Progenitor cell of endocrine pancreas (in vitro differentiated cells): ENCODE results near the gene HBM. TPM values are rescaled to one million over a fixed set of nuclear protein-coding genes. Genes with fewer than 3 reads are reported as not detected.
A peak's percentile ranks its signal among the peaks of the same experiment; 100 is the strongest.

Source experiments
- DNase-seq: peaks from one replicate; pipeline ENCODE4 v3.0.0; 2021; ENCODE audit warnings: low spot score; ENCODE audit not compliant: unreplicated experiment
- H3K27ac Mint-ChIP-seq: 2 replicates; pipeline ENCODE4 v1.8.0; 2021; ENCODE audit warnings: mild to moderate bottlenecking, moderate library complexity, mixed read lengths
- H3K27me3 Mint-ChIP-seq: 2 replicates; pipeline ENCODE4 v1.8.0; 2021; ENCODE audit warnings: mixed read lengths
- H3K36me3 Mint-ChIP-seq: 2 replicates; pipeline ENCODE4 v1.8.0; 2022; ENCODE audit warnings: mixed read lengths; ENCODE audit not compliant: insufficient read depth
- H3K4me1 Mint-ChIP-seq: 2 replicates; pipeline ENCODE4 v1.8.0; 2021; ENCODE audit warnings: low read depth, mixed read lengths
- H3K4me3 Mint-ChIP-seq: 2 replicates; pipeline ENCODE4 v1.8.0; 2021; ENCODE audit warnings: low read depth, mild to moderate bottlenecking, moderate library complexity, mixed read lengths
- H3K9me3 Mint-ChIP-seq: 2 replicates; pipeline ENCODE4 v1.8.0; 2021; ENCODE audit warnings: low read depth, mixed read lengths
- total RNA-seq: library from RNA; stranded (reverse); gene quantifications from 2 replicates; pipeline ENCODE4 v1.2.1, GENCODE V29; 2021
- TF ChIP-seq, protein P1 (sequence below): fragments of 200-600 bp; sonication (generic); IDR thresholded peaks from one replicate; pipeline ENCODE4 v1.5.0; 2021; ENCODE audit warnings: antibody characterized with exemption, mild to moderate bottlenecking; ENCODE audit not compliant: unreplicated experiment

The HBM gene
- total RNA-seq, 1 donor from 2014 or later = not detected

DNA sequence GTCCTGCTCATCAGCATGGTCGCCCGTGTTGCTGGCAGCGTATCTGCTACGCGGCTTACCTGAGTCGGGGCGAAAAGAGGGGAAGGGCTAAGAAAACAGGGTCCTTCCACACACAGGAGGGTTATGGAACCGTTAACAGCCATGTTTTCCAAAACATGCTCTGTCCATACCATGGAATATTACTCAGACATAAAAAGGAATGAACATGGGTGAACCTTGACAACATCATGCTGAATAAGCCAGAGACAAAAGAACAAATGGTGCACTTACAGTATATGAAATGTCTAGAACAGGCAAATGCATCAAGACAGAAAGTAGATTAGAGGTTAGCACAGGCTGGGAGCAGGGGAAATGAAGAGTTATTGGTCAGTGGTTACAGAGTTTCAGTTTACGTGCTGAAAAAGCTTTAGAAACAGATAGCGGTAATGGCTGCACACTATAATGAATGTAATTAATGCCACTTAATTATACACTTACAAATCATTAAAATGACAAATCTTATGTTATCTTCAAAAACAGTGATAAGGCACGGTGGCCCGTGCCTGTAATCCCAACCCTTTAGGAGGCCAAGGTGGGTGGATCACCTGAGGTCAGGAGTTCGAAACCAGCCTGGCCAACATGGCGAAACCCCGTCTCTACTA lies 35.1 kb upstream of the HBM start:
- TF ChIP-seq, protein P1, sequence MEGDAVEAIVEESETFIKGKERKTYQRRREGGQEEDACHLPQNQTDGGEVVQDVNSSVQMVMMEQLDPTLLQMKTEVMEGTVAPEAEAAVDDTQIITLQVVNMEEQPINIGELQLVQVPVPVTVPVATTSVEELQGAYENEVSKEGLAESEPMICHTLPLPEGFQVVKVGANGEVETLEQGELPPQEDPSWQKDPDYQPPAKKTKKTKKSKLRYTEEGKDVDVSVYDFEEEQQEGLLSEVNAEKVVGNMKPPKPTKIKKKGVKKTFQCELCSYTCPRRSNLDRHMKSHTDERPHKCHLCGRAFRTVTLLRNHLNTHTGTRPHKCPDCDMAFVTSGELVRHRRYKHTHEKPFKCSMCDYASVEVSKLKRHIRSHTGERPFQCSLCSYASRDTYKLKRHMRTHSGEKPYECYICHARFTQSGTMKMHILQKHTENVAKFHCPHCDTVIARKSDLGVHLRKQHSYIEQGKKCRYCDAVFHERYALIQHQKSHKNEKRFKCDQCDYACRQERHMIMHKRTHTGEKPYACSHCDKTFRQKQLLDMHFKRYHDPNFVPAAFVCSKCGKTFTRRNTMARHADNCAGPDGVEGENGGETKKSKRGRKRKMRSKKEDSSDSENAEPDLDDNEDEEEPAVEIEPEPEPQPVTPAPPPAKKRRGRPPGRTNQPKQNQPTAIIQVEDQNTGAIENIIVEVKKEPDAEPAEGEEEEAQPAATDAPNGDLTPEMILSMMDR = no peak
- H3K27me3 Mint-ChIP-seq = no peaks in the 10 kb centered on the region

GRCh38 chr16:132120-132519 lies 33.7 kb upstream of the HBM start:
- Mint-ChIP-seq H3K9me3 (no peaks in the 10 kb centered on the region), H3K4me1 (no peaks in the 10 kb centered on the region), H3K27ac (peak overlapping the region; percentile 11), H3K27me3 (no peaks in the 10 kb centered on the region), H3K4me3 (no peak overlapping the region), H3K36me3 (peaks cover 8% of the 10 kb centered on the region)
- TF ChIP-seq, protein P1 = no peak
- DNase-seq = no peak

More for the DNA sequence above, 35.1 kb upstream of the HBM start:
- Mint-ChIP-seq H3K36me3 (peaks cover 6% of the 10 kb centered on the region), H3K27ac (no peak overlapping the region), H3K9me3 (no peaks in the 10 kb centered on the region), H3K4me1 (no peaks in the 10 kb centered on the region), H3K4me3 (no peak overlapping the region)
- no peak for DNase-seq

DNA sequence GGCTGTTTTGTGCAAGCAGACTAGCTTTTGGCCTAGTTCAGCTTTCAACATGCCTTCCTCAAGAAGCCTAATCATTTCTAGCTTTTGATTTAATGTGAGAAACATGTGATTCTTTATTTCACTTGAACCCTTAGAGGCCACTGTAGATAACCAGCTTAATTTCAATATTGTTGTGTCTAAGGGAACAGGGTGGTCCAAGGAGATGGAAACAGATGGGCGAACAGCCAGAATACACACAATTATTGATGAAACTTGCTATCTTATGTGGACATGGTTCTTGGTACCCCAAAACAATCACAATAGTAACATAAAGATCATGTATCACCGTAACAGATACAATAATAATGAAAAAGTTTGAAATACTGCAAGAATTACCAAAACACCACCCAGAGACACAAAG lies 32.1 kb upstream of the HBM start:
- Mint-ChIP-seq H3K4me1 (no peaks in the 10 kb centered on the region), H3K27me3 (no peaks in the 10 kb centered on the region), H3K36me3 (peaks cover 8% of the 10 kb centered on the region), H3K9me3 (no peaks in the 10 kb centered on the region), H3K4me3 (no peak overlapping the region), H3K27ac (peak overlapping the region; percentile 22)
- DNase-seq = no peak
- TF ChIP-seq, protein P1 = no peak

- TF ChIP-seq, protein P1 = no peak
- H3K27me3 Mint-ChIP-seq = peaks cover 6% of the 10 kb centered on the region
- H3K27ac Mint-ChIP-seq = peak overlapping the region; percentile 55
- peak overlapping the region; percentile 80 for H3K4me3 Mint-ChIP-seq
- H3K4me1 Mint-ChIP-seq = no peaks in the 10 kb centered on the region
- DNase-seq = peak; percentile 42
- peaks cover 6% of the 10 kb centered on the region for H3K36me3 Mint-ChIP-seq
- H3K9me3 Mint-ChIP-seq = no peaks in the 10 kb centered on the region
Observed at GRCh38 chr16:138049-138417, 27.7 kb upstream of the HBM start.

GRCh38 chr16:140175-140857 lies 25.5 kb upstream of the HBM start:
- peak overlapping the region; percentile 59 for H3K4me3 Mint-ChIP-seq
- DNase-seq = no peak

More at GRCh38 chr16:140175-140857, 25.5 kb upstream of the HBM start:
- TF ChIP-seq, protein P1 = no peak
- Mint-ChIP-seq H3K36me3 (peaks cover 3% of the 10 kb centered on the region), H3K9me3 (no peaks in the 10 kb centered on the region), H3K27me3 (peaks cover 18% of the 10 kb centered on the region), H3K27ac (no peak overlapping the region), H3K4me1 (no peaks in the 10 kb centered on the region)
